Liver (tissue), 3 donors: Measurements from ENCODE around the gene PPP3CA.

Experiments
- ATF3 ChIP-seq: IDR thresholded peaks from 2 replicates; pipeline ENCODE4 v1.6.1; 2016; ENCODE audit warnings: antibody characterized with exemption
- CTCF ChIP-seq: fragments of 150-350 bp; IDR thresholded peaks from 2 replicates; pipeline ENCODE4 v1.5.1; 2017; ENCODE audit warnings: improper control_type of control experiment, low read depth, low read length; ENCODE audit not compliant: missing input control
- JUND ChIP-seq, 2 donors: IDR thresholded peaks; 2 replicates each; pipeline ENCODE4 v1.6.1; 2016; ENCODE audit warnings: antibody characterized with exemption in 2 of 2
- MAX ChIP-seq: IDR thresholded peaks from 2 replicates; pipeline ENCODE4 v1.6.1; 2016; ENCODE audit warnings: antibody characterized with exemption
- NR2F2 ChIP-seq: IDR thresholded peaks from 2 replicates; pipeline ENCODE4 v1.6.1; 2016; ENCODE audit warnings: antibody characterized with exemption
- RAD21 ChIP-seq, 2 donors: IDR thresholded peaks; 2 replicates each; pipeline ENCODE4 v1.6.1; 2016; ENCODE audit warnings: antibody characterized with exemption in 2 of 2, mild to moderate bottlenecking in 2 of 2
- REST ChIP-seq: IDR thresholded peaks from 2 replicates; pipeline ENCODE4 v1.6.1; 2016; ENCODE audit warnings: antibody characterized with exemption, mild to moderate bottlenecking
- SP1 ChIP-seq: IDR thresholded peaks from 2 replicates; pipeline ENCODE4 v1.6.1; 2018; ENCODE audit warnings: antibody characterized with exemption, mild to moderate bottlenecking
- TAF1 ChIP-seq: conservative IDR thresholded peaks from 2 replicates; pipeline ENCODE4 v1.6.1; 2016; ENCODE audit warnings: antibody characterized with exemption, mild to moderate bottlenecking
- YY1 ChIP-seq: IDR thresholded peaks from 2 replicates; pipeline ENCODE4 v1.6.1; 2016; ENCODE audit warnings: antibody characterized with exemption, mild to moderate bottlenecking
- donor health status: healthy.
- donor health status: healthy.

DNA sequence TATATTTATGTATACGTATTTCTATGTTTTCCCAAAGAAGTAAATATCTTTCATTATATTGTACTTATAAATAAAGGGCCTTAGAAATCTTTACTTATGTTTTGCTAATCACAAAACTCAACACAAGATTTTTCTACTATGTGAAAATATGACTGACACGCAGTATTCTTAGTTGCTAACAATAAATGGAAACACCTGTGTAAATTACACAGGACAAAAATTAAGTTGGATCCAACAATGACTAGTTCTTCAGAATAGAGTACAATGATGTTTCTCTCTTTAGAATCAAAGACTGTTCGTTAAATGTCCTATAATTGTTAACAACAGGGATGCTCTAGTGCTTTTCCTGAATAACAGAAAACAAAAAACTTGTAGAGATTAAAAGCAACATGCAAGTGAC is 96.1 kb downstream of the PPP3CA start:
- TF ChIP-seq CTCF: no peak
- TF ChIP-seq REST: no peak
- no peak for TF ChIP-seq TAF1
- TF ChIP-seq YY1: no peak
- no peak for TF ChIP-seq MAX
- no peak for TF ChIP-seq NR2F2
- no peak for TF ChIP-seq ATF3
- no peak for TF ChIP-seq JUND (IDR thresholded peaks at IDR 0.05)
- no peak for TF ChIP-seq SP1
- no peak for TF ChIP-seq RAD21 (IDR thresholded peaks at IDR 0.05)
